Suppressor macrophage treated with lipopolysaccharide for 1 hour (primary cell): ENCODE measurements around the gene CDKL1.
A peak's percentile ranks its signal among the peaks of the same experiment; 100 is the strongest.

Experiments used
- DNase-seq, 3 donors: peaks; one replicate each; pipeline ENCODE4 v3.0.0-alpha.2; 2020 to 2022

The CDKL1 gene

GRCh38 chr14:50321009-50321660, 75.5 kb downstream of the CDKL1 start:
- DNase-seq: peak; percentile 89 to 99 (median 94)

GRCh38 chr14:50320283-50320682, 76.4 kb downstream of the CDKL1 start:
- DNase-seq: peak; percentile 64 to 87 (median 71)

- peak; percentile 51 to 78 (median 52) for DNase-seq
These were observed 77.0 kb downstream of the CDKL1 start for GRCh38 chr14:50319721-50320120.

- DNase-seq: peak; percentile 26 to 56 (median 45)
These were observed 77.4 kb downstream of the CDKL1 start for GRCh38 chr14:50319293-50319692.

GRCh38 chr14:50318031-50318626, 78.6 kb downstream of the CDKL1 start:
- peak; percentile 44 to 68 (median 56) for DNase-seq

GRCh38 chr14:50314098-50314497, 82.6 kb downstream of the CDKL1 start:
- DNase-seq: peak in 1 of 3 donors; percentile 12

- no peak for DNase-seq
These were observed 84.0 kb downstream of the CDKL1 start for GRCh38 chr14:50312734-50313054.

- peak; percentile 95 to 98 (median 96) for DNase-seq
These were observed 84.5 kb downstream of the CDKL1 start, which contains the start of the genes DMAC2L and L2HGDH for GRCh38 chr14:50311972-50312733. TSS of gene DMAC2L (plus strand) at chr14:50312324. CDS start at chr14:50321488, 9,164 bp downstream. TSS of gene L2HGDH (minus strand) at chr14:50312229. CDS start at chr14:50312150, 79 bp downstream.

GRCh38 chr14:50311337-50311971, 85.2 kb downstream of the CDKL1 start:
- DNase-seq: peak in 2 of 3 donors; percentile 10 to 20

- DNase-seq: peak in 1 of 3 donors; percentile 6
These were observed 86.2 kb downstream of the CDKL1 start for GRCh38 chr14:50310445-50310844.

GRCh38 chr14:50308363-50308915, 88.2 kb downstream of the CDKL1 start:
- peak in 1 of 3 donors; percentile 73 for DNase-seq

- peak; percentile 62 to 73 (median 70) for DNase-seq
These were observed 92.8 kb downstream of the CDKL1 start for GRCh38 chr14:50303744-50304471.

- no peak for DNase-seq
These were observed 94.8 kb downstream of the CDKL1 start for GRCh38 chr14:50301914-50302313.

GRCh38 chr14:50299585-50299984, 97.1 kb downstream of the CDKL1 start:
- peak in 1 of 3 donors; percentile 15 for DNase-seq

GRCh38 chr14:50290306-50290705, 106.4 kb downstream of the CDKL1 start:
- DNase-seq: peak in 1 of 3 donors; percentile 7

GRCh38 chr14:50288146-50288545, 108.5 kb downstream of the CDKL1 start:
- no peak for DNase-seq

- DNase-seq: peak in 1 of 3 donors; percentile 3
These were observed 110.8 kb downstream of the CDKL1 start for GRCh38 chr14:50285861-50286260.
